ENCODE measurements around the gene UNC93B1.

Gene UNC93B1

GRCh38 chr11:68040101-68040956 lies 36.4 kb upstream of the UNC93B1 start:
- no peak for DNase-seq

DNA sequence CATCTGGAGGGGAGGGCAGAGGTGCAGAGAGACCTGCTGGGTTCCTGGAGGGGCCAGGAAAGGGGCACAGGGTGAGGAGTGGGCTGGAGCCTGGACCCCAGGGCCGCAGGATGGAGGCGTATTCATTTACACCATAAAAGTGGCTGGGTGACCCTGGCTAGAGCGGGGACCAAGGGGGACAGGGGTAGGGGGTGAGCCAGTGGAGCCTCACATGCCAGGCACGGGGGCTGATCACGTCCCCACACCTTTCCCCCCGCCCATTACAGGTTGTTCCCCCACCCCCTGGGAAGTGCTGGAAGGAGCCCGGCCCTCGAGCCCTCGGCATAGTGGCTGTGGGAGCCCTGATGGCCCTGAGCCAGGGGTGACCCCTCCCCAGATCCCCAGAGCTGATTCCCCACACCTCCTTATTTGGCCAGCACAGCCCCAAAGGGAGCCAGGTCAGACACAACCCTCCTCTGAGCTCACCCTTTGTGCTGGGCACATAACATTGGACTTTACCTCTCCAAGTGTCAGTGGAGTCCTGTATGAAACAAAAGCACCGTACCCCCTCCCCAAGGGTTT lies 35.7 kb upstream of the UNC93B1 start:
- no peak for DNase-seq

- DNase-seq, result peak; percentile 30
Measured at GRCh38 chr11:68038718-68039525, 35.0 kb upstream of the UNC93B1 start, which contains the start of gene TCIRG1. TCIRG1 (plus strand) TSS chr11:68039025; CDS start chr11:68041272, 2,247 bp downstream.

GRCh38 chr11:68038226-68038717 lies 34.4 kb upstream of the UNC93B1 start:
- no peak for DNase-seq

DNA sequence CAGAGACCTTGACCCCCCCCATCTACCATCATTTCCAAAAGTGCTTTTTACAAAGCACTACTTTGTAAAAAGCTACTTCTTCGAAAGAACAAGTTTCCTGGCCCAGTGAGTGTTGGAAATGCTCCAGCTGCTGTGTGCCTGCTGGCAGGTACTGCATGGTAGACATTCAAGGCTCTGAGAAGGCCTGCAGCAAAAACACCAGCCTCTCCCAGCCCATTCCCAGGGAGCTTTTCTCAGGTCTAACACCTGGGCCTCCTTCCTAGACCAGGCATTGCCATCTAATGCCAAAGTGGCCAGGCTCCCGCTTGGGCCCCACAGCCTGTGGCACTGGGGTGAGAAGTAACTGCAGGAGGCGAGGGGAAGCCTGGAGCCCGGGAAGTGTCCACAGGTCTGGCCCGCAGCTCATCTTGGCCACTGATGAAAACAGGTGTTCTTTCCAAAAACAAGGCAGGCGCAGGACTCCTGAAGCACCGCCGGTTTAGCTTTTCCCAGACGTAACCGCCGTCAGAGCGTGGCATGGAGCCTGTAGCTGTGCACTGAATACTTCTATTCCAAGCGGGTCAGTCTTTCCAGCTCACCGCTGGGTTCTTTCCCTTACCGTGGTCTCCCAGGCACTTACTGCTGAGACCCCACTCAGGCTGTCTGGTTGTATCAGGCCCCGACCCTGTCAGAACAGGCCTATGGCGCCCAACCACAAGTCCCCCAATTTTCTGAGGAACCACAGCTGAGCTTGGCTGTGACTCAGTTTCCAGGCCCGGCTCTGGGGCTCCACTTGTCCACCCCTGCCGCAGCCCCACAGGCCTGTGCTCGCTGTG lies 33.7 kb upstream of the UNC93B1 start:
- DNase-seq, result no peak

GRCh38 chr11:68036717-68037239 lies 32.9 kb upstream of the UNC93B1 start:
- DNase-seq, result no peak

DNA sequence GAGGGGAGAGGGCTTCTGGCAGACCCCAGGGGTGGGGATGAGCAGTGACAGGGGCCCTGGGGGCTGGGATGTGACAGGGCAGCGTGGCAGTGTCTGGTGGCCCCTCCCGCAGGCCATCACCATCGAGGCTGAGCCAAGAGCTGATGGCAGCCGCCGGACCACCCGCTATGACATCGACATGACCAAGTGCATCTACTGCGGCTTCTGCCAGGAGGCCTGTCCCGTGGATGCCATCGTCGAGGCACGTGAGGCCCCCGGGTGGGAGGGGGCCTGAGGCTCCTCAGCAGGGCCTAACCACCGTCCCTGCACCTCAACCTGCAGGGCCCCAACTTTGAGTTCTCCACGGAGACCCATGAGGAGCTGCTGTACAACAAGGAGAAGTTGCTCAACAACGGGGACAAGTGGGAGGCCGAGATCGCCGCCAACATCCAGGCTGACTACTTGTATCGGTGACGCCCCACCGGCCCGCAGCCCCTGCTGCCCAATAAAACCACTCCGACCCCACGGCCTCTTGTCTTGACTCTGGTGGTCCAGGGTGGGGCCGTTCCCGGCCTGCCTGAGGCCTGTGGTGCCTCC lies 32.3 kb upstream of the UNC93B1 start:
- no peak for DNase-seq

- no peak for DNase-seq
Measured at GRCh38 chr11:68035266-68035876, 31.5 kb upstream of the UNC93B1 start.

DNA sequence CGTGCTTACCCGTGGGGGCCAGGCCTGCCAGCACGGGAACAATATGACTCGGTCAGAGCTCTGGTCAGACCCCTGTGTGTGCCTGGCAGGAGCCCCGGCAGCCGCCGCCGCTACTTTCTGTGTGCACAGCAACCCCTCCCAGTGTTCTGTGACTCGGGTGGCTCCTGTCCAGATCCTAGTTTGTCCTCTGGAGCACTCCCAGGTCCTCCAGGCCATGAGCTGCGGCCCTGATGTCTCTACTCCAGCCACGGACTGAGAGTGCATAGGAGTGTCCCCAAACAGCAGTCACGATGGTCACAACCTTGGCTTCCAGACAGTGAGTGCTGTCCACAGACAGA lies 29.8 kb upstream of the UNC93B1 start:
- no peak for DNase-seq

- DNase-seq, result no peak
Measured at GRCh38 chr11:68032997-68033707, 29.3 kb upstream of the UNC93B1 start.

- no peak for DNase-seq
Measured at GRCh38 chr11:68032003-68032402, 28.1 kb upstream of the UNC93B1 start.

DNA sequence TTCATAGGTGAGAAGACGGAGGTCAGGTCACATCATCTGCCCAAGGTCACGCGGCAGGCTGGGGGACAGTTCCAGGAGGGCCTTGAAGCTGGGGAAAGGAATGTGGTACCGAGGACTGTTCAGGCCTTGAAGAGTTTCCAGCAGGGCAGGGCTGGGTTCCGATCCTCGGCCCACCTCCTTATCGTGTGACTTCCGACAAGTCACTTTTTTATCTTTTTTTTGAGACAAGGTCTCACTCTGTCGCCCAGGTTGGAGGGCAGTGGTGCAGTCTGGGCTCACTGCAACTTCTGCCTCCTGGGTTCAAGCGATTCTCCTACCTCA lies 27.2 kb upstream of the UNC93B1 start:
- no peak for DNase-seq

DNA sequence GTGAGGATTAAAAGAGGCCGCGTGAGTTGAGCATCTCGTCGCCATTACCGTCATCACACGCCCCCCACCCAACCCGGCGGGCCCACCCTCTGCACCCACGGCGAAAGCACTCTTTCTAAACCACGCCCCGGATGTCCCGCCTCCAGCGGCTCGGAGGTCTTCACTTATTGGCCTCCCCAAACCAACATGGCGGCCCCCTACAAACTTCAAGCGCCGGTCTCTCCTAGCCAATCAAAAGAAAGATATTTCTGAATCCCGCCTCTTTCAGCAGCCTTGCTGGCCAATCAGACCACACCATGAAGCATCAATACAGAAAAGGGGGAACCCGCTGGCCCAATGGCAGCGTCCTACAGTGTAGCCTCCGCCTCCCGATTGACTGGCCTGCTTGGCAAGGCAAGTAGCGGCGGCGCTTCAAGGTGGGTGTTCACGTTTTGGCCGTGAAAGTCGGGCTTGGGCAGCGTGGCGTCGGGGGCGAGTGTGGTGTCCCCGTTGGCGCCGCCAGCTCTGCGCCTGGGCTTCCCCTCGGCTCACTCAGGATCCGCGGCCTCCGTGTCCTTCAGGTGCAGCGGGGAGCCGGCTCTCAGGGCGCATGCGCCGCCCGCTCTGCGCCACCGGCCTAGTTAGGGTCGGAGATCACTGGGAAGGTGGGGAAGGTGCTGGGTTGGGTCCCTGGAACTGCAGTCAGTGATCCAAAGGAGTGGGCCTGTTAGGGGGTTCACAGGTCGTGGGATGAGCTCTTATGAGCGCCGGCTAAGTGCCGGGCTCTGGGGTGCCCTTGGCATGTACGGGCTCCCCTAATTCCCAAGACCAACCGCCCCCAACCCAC lies 26.6 kb upstream of the UNC93B1 start, which contains the start of gene NDUFS8:
Gene NDUFS8 (plus strand): TSS at position 364 of the 826 bp plus-strand sequence. CDS start 1,471 bp downstream, outside the sequence.
- DNase-seq, result peak; percentile 94

GRCh38 chr11:68028802-68029545 lies 25.1 kb upstream of the UNC93B1 start:
- no peak for DNase-seq

DNA sequence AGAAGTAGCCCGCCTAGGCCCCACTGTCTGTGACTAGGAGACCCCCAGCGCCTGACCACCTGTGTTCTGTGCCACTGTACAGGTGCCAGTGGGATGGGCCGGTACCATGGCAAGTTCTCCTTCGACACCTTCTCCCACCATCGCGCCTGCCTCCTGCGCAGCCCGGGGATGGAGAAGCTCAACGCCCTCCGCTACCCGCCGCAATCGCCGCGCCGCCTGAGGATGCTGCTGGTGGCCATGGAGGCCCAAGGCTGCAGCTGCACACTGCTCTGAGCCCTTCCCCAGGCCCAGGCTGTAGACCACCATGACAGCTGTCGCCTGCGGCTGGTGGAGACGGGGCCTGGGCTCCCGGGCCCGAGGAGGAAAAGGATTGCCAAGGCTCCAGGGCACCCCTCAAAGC lies 23.8 kb upstream of the UNC93B1 start:
- no peak for DNase-seq

- no peak for DNase-seq
Measured at GRCh38 chr11:68026391-68027105, 22.7 kb upstream of the UNC93B1 start.

DNA sequence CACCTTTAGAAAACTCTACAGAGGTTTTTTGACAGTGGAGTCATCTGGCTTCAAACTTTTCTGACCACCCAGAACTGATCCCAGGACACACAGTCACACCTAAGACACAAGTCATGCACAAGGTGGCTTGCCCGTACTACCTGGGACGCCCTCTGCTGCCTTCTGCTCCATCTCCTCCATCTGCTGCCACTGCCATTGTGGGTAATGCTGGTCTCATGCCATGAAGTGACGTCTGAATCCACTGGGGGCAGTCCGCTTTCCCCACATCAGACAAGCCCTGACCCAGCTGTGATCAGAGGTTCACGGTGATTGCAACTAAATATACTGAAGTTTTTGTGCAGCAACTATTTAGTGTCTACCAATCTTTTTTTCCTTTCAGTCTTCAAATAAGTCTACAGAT lies 21.1 kb upstream of the UNC93B1 start:
- DNase-seq, result no peak

- DNase-seq, result no peak
Measured at GRCh38 chr11:68024508-68024907, 20.6 kb upstream of the UNC93B1 start.

Data from effector CD8-positive, alpha-beta T cell (primary cell).